GM12878 (cell line): ENCODE results near the gene BRF1.

Experiments used
- DPF2 ChIP-seq: fragments of 450-650 bp; IDR thresholded peaks from 2 replicates; pipeline ENCODE4 v1.6.1; 2017; ENCODE audit warnings: mild to moderate bottlenecking
- EZH2 ChIP-seq: IDR thresholded peaks from 2 replicates; pipeline ENCODE4 v1.6.1; 2012; ENCODE audit warnings: low read depth, mild to moderate bottlenecking, control low read depth, inconsistent platforms, low read length, borderline replicate concordance; ENCODE audit not compliant: control insufficient read depth
- HDAC6 ChIP-seq: fragments of 200-600 bp; sonication (generic); IDR thresholded peaks from one replicate; pipeline ENCODE4 v1.8.0; 2017; ENCODE audit warnings: antibody characterized with exemption; ENCODE audit not compliant: unreplicated experiment
- TBL1XR1 ChIP-seq: IDR thresholded peaks from 2 replicates; pipeline ENCODE4 v1.6.1; 2012; ENCODE audit warnings: low read depth, low read length, improper control_type of control experiment
- ZZZ3 ChIP-seq: IDR thresholded peaks from 2 replicates; pipeline ENCODE4 v1.6.1; 2011; ENCODE audit warnings: low read depth; ENCODE audit not compliant: control insufficient read depth, insufficient read length
- TF ChIP-seq, protein P1 (sequence below): IDR thresholded peaks from 2 replicates; pipeline ENCODE4 v1.6.1; 2012; ENCODE audit warnings: mild to moderate bottlenecking, low read depth, low read length

DNA sequence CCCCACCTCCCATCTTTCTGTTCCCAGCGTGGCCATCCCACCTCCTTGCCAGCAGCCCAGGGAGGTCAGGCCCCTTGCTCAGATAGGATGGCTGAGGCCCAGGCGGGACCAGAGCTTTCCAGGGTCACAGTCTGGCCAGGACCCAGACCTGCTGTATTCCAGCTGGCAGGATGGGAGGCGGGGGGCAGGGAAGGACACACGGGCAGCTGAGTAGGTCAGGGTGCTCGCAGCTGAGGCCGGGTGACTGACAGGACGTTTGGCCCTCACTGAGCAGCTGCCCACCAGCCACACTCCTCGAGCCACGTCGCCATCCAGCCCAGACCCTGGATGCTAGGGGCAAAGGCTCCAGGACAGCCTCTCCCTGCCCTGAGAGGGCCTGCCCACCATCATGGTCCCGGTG lies 123.7 kb downstream of the BRF1 start:
- TF ChIP-seq EZH2 (no peak), HDAC6 (no peak), ZZZ3 (no peak), DPF2 (no peak), TBL1XR1 (no peak)
- TF ChIP-seq, protein P1, sequence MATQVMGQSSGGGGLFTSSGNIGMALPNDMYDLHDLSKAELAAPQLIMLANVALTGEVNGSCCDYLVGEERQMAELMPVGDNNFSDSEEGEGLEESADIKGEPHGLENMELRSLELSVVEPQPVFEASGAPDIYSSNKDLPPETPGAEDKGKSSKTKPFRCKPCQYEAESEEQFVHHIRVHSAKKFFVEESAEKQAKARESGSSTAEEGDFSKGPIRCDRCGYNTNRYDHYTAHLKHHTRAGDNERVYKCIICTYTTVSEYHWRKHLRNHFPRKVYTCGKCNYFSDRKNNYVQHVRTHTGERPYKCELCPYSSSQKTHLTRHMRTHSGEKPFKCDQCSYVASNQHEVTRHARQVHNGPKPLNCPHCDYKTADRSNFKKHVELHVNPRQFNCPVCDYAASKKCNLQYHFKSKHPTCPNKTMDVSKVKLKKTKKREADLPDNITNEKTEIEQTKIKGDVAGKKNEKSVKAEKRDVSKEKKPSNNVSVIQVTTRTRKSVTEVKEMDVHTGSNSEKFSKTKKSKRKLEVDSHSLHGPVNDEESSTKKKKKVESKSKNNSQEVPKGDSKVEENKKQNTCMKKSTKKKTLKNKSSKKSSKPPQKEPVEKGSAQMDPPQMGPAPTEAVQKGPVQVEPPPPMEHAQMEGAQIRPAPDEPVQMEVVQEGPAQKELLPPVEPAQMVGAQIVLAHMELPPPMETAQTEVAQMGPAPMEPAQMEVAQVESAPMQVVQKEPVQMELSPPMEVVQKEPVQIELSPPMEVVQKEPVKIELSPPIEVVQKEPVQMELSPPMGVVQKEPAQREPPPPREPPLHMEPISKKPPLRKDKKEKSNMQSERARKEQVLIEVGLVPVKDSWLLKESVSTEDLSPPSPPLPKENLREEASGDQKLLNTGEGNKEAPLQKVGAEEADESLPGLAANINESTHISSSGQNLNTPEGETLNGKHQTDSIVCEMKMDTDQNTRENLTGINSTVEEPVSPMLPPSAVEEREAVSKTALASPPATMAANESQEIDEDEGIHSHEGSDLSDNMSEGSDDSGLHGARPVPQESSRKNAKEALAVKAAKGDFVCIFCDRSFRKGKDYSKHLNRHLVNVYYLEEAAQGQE: no peak
